COLO829 (cell line): ENCODE results near the gene DUXB.

Source experiments
- DNase-seq: peaks from one replicate; pipeline ENCODE4 v3.0.0; 2012; ENCODE audit warnings: low spot score

The DUXB gene

GRCh38 chr16:75701361-75701760 is at the start of gene DUXB:
DUXB (minus strand) TSS chr16:75701461; CDS start chr16:75701418, 43 bp downstream.
- DNase-seq: no peak

- no peak for DNase-seq
Observed at GRCh38 chr16:75750528-75750927, 49.3 kb upstream of the DUXB start.

- DNase-seq: no peak
Observed at GRCh38 chr16:75746359-75746758, 45.1 kb upstream of the DUXB start.

GRCh38 chr16:75745823-75746222 is 44.6 kb upstream of the DUXB start:
- no peak for DNase-seq

- DNase-seq: no peak
Observed at GRCh38 chr16:75745242-75745641, 44.0 kb upstream of the DUXB start.

- no peak for DNase-seq
Observed at GRCh38 chr16:75742424-75743047, 41.3 kb upstream of the DUXB start.

GRCh38 chr16:75733305-75734211 is 32.3 kb upstream of the DUXB start:
- no peak for DNase-seq

GRCh38 chr16:75732871-75733270 is 31.6 kb upstream of the DUXB start:
- no peak for DNase-seq

GRCh38 chr16:75727221-75727620 is 26.0 kb upstream of the DUXB start:
- no peak for DNase-seq

- no peak for DNase-seq
Observed at GRCh38 chr16:75726390-75726789, 25.1 kb upstream of the DUXB start, which contains the start of gene CPHXL. CPHXL (minus strand) TSS chr16:75726490; CDS start chr16:75726442, 48 bp downstream.

- no peak for DNase-seq
Observed at GRCh38 chr16:75718452-75718851, 17.2 kb upstream of the DUXB start.

- DNase-seq: no peak
Observed at GRCh38 chr16:75714661-75715060, 13.4 kb upstream of the DUXB start.

GRCh38 chr16:75710344-75710743 is 9.1 kb upstream of the DUXB start:
- DNase-seq: no peak

- no peak for DNase-seq
Observed at GRCh38 chr16:75703306-75703705, 2.0 kb upstream of the DUXB start.

GRCh38 chr16:75702242-75702641 is 981 bp upstream of the DUXB start:
- no peak for DNase-seq

GRCh38 chr16:75697571-75697970 is 3.7 kb downstream of the DUXB start:
- DNase-seq: no peak

- DNase-seq: no peak
Observed at GRCh38 chr16:75695708-75696107, 5.6 kb downstream of the DUXB start.

- no peak for DNase-seq
Observed at GRCh38 chr16:75687361-75687760, 13.9 kb downstream of the DUXB start.

GRCh38 chr16:75682308-75682707 is 19.0 kb downstream of the DUXB start:
- no peak for DNase-seq

GRCh38 chr16:75679366-75679765 is 21.9 kb downstream of the DUXB start:
- DNase-seq: no peak

- DNase-seq: no peak
Observed at GRCh38 chr16:75676909-75677308, 24.4 kb downstream of the DUXB start, which contains the start of gene CPHXL2. CPHXL2 (minus strand) TSS chr16:75677009; CDS start chr16:75676999, 10 bp downstream.

- no peak for DNase-seq
Observed at GRCh38 chr16:75667503-75667902, 33.8 kb downstream of the DUXB start.

- no peak for DNase-seq
Observed at GRCh38 chr16:75660726-75661302, 40.4 kb downstream of the DUXB start.
